Ascending aorta (tissue), 2 donors: Measurements from ENCODE around the gene WDR87. TPM values are rescaled to one million over a fixed set of nuclear protein-coding genes. Genes with fewer than 3 reads are reported as not detected.

Experiments
- DNase-seq, 2 donors: peaks; one replicate each; pipeline ENCODE4 v3.0.0-alpha.2; 2019; ENCODE audit warnings: low spot score in 2 of 2
- H3K27ac ChIP-seq, 2 donors: fragments of 200-600 bp; sonication (generic); one replicate each; pipeline ENCODE4 v1.5.1; 2016 to 2017; ENCODE audit warnings: mild to moderate bottlenecking in 1 of 2
- H3K27me3 ChIP-seq: fragments of 200-600 bp; sonication (generic); one replicate; pipeline ENCODE4 v1.5.1; 2017
- H3K36me3 ChIP-seq, 2 donors: fragments of 200-600 bp; sonication (generic); one replicate each; pipeline ENCODE4 v1.5.1; 2016
- H3K4me1 ChIP-seq, 2 donors: fragments of 200-600 bp; sonication (generic); one replicate each; pipeline ENCODE4 v1.5.1; 2016 to 2017; ENCODE audit warnings: mild to moderate bottlenecking in 1 of 2
- H3K4me3 ChIP-seq, 2 donors: fragments of 200-600 bp; sonication (generic); one replicate each; pipeline ENCODE4 v1.5.1; 2016 to 2017; ENCODE audit warnings: mild to moderate bottlenecking in 1 of 2
- H3K9me3 ChIP-seq, 2 donors: fragments of 200-600 bp; sonication (generic); one replicate each; pipeline ENCODE4 v1.5.1; 2016
- intact Hi-C: fragments of 100-400 bp; cut with DNase I; formaldehyde crosslinking; loops from one replicate; pipeline ENCODE4 v1.15.1; 2023
- total RNA-seq: library from RNA; depleted of rRNA; stranded (reverse); fragments of >200 nt; gene quantifications from one replicate; pipeline ENCODE4 v1.1.0, GENCODE V29; 2016
- TF ChIP-seq, protein P1 (sequence below), 3 experiments: fragments of 200-600 bp in 2 of 3; fragments of 450-650 bp in 1 of 3; sonication (generic) in 2 of 3; IDR thresholded peaks; one replicate each; pipeline ENCODE4 v1.5.1; 2016 to 2019; ENCODE audit warnings: antibody characterized with exemption in 3 of 3, mild to moderate bottlenecking in 1 of 3, moderate library complexity in 1 of 3

Gene WDR87
- total RNA-seq, 1 donor from 2014 or later, result not detected

DNA sequence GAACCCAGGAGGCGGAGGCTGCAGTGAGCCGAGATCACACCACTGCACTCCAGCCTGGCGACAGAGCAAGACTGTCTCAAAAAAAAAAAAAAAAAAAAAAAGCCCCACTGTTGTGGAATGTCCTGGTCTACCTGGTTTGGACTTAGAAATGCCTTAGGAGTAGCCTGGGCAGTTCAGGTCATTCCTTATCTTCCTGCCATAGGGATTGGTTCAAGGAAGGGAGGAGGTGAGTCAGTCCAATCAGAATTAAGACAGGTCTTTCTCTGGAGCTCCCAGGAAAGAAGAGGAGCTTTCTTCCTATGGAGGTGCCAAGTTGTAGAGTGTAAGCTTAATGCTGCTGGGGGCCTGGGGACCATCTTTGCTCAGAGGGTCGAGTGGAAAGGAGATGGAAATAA, 45.4 kb upstream of the WDR87 start:
- no peak overlapping the region for H3K4me3 ChIP-seq

DNA sequence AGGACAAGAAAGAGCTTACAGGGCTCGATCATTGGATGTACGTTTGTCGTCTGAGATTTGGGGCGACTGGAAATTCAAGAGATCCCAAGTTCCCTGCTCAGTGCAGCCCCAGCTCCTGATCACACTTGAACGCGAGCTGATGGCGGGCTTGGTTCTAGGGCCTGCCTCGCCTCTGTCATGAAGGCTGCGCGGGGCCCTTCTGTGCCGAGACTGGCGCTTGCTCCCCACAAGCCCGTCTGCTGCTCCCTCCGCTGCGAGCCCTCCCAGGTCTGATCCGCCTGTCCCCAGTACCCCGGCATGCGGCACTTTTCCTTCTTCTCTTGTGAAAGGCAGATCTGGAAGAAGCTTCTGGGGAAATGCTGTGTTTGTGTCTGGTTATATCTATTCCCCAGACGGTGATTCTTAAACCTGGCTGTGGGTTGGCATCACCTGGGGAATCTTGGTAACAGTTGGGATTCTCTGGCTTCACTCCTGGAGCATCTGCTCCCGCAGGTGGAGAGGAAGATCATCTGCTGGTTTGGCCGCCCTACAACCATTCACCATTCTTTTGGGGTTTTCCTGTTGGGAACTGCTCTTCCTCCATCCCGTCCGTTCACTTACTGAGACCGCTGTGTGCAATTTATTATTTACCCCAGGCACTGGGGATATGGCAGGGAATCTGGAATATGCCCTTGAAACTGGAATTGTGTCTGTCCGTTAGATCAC, 44.2 kb upstream of the WDR87 start:
- peak in 1 of 2 donors; percentile 49 for DNase-seq
- Histone ChIP-seq H3K27ac (no peak overlapping the region), H3K4me1 (no peaks in the 10 kb centered on the region), H3K9me3 (no peaks in the 10 kb centered on the region), H3K27me3 (no peaks in the 10 kb centered on the region), H3K4me3 (no peak overlapping the region), H3K36me3 (no peaks in the 10 kb centered on the region)
- TF ChIP-seq, protein P1, sequence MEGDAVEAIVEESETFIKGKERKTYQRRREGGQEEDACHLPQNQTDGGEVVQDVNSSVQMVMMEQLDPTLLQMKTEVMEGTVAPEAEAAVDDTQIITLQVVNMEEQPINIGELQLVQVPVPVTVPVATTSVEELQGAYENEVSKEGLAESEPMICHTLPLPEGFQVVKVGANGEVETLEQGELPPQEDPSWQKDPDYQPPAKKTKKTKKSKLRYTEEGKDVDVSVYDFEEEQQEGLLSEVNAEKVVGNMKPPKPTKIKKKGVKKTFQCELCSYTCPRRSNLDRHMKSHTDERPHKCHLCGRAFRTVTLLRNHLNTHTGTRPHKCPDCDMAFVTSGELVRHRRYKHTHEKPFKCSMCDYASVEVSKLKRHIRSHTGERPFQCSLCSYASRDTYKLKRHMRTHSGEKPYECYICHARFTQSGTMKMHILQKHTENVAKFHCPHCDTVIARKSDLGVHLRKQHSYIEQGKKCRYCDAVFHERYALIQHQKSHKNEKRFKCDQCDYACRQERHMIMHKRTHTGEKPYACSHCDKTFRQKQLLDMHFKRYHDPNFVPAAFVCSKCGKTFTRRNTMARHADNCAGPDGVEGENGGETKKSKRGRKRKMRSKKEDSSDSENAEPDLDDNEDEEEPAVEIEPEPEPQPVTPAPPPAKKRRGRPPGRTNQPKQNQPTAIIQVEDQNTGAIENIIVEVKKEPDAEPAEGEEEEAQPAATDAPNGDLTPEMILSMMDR (IDR thresholded peaks at IDR 0.05), result no peak
- intact Hi-C loops, result no loop called here

More for the DNA sequence above, 45.4 kb upstream of the WDR87 start:
- DNase-seq, result no peak
- Histone ChIP-seq H3K4me1 (no peaks in the 10 kb centered on the region), H3K9me3 (no peaks in the 10 kb centered on the region), H3K36me3 (no peaks in the 10 kb centered on the region), H3K27ac (no peak overlapping the region), H3K27me3 (no peaks in the 10 kb centered on the region)
- TF ChIP-seq, protein P1 (IDR thresholded peaks at IDR 0.05), result no peak
- intact Hi-C loops, result no loop called here

DNA sequence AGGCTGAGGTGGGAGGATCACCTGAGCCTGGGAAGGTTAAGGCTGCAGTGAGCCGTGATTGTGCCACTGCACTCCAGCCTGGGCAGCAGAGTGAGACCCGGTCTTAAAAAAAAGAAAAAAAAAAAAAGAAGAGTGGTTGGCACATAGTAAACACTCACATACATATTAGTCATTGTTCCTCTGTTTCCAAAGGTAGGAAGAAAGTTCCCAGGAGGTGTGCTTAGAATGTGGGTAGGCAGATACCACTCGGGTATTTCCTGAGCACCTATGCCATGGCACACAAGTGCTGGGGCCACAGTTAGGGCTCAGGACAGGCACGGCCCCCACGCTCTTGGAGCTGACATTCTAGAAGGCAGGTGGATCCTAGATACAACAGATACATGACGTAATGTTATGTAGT, 42.0 kb upstream of the WDR87 start:
- Histone ChIP-seq H3K27me3 (no peaks in the 10 kb centered on the region), H3K4me3 (no peak overlapping the region), H3K9me3 (no peaks in the 10 kb centered on the region), H3K36me3 (no peaks in the 10 kb centered on the region), H3K27ac (no peak overlapping the region), H3K4me1 (no peaks in the 10 kb centered on the region)
- intact Hi-C loops, result no loop called here
- DNase-seq, result peak in 1 of 2 donors; percentile 12
- TF ChIP-seq, protein P1 (IDR thresholded peaks at IDR 0.05), result no peak

DNA sequence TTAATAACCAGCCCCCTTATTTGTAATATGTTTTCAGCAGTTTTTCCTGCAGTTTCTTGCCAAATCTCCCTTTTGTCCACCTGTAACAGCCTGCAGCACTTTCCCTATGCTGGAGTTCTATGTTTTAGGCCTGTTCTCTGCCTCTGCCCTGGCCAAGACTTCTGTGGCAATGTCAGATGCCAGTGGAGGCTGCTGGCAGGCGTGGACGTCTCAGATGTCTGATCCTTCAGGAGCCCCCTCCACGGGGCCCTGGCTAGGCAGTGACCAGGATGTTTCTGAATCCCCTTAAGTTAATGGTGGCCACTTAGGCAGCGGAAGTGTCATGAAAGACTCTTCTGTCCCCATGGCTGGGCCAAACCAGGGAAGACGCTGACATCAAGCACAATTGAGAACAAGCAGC, 41.4 kb upstream of the WDR87 start:
- DNase-seq, result peak in 1 of 2 donors; percentile 9
- TF ChIP-seq, protein P1 (IDR thresholded peaks at IDR 0.05), result no peak
- H3K4me3 ChIP-seq, result no peak overlapping the region
- intact Hi-C loops, result no loop called here
- H3K36me3 ChIP-seq, result no peaks in the 10 kb centered on the region
- H3K27me3 ChIP-seq, result no peaks in the 10 kb centered on the region
- H3K27ac ChIP-seq, result no peak overlapping the region
- H3K9me3 ChIP-seq, result no peaks in the 10 kb centered on the region
- H3K4me1 ChIP-seq, result no peaks in the 10 kb centered on the region

DNA sequence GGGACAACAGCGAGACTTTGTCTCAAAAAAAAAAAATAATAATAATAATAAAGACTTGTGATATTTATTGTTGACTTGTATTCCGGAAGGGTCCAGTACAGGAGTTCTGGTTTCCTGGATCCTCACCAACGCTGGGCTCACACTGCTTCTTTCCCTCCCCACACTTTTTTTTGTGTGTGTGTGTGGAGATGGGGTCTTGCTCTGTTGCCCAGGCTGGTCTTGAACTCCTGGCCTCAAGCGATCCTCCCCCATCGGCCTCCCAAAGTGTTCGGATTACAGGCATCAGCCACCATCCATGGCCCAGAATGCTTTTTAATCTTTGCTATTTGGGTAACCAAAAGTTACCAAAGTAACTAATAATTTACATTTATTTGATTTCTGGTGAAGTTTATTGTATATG, 39.7 kb upstream of the WDR87 start:
- Histone ChIP-seq H3K4me3 (no peak overlapping the region), H3K36me3 (no peaks in the 10 kb centered on the region), H3K9me3 (no peaks in the 10 kb centered on the region), H3K27me3 (no peaks in the 10 kb centered on the region), H3K4me1 (no peaks in the 10 kb centered on the region), H3K27ac (no peak overlapping the region)
- intact Hi-C loops, result no loop called here
- peak in 1 of 2 donors; percentile 13 for DNase-seq
- TF ChIP-seq, protein P1 (IDR thresholded peaks at IDR 0.05), result no peak
